Thoracic aorta (tissue), 2 donors: ENCODE data around the gene RAN. TPM values are rescaled to one million over a fixed set of nuclear protein-coding genes. Genes with fewer than 3 reads are reported as not detected.

ENCODE experiments used
- ATAC-seq: fragments of 150-250 bp; one replicate; pipeline ENCODE4 v1.8.0; 2017; ENCODE audit warnings: low read depth; ENCODE audit not compliant: insufficient number of reproducible peaks, low FRiP score
- DNase-seq: peaks from one replicate; pipeline ENCODE4 v3.0.0-alpha.2; 2020; ENCODE audit warnings: low spot score
- H3K27ac ChIP-seq, 2 donors: fragments of 200-600 bp; sonication (generic); 1 replicate in 1 of 2; 2 replicates in 1 of 2; pipeline ENCODE4 v1.5.1; 2016; ENCODE audit warnings: mild to moderate bottlenecking in 2 of 2, moderate library complexity in 2 of 2
- H3K27me3 ChIP-seq: fragments of 200-600 bp; sonication (generic); replicated peaks from 2 replicates; pipeline ENCODE4 v1.6.0; 2016; ENCODE audit warnings: mild to moderate bottlenecking; ENCODE audit not compliant: insufficient read depth
- H3K36me3 ChIP-seq: fragments of 200-600 bp; sonication (generic); one replicate; pipeline ENCODE4 v1.5.1; 2016
- H3K4me1 ChIP-seq, 2 donors: fragments of 200-600 bp; sonication (generic); 1 replicate in 1 of 2; 2 replicates in 1 of 2; pipeline versions ENCODE4 v1.5.1 to v1.6.0; 2016; ENCODE audit warnings: low read depth in 2 of 2, mild to moderate bottlenecking in 1 of 2; ENCODE audit not compliant: control insufficient read depth in 1 of 2
- H3K4me3 ChIP-seq: fragments of 200-600 bp; sonication (generic); 2 replicates; pipeline ENCODE4 v1.5.1; 2016; ENCODE audit warnings: mild to moderate bottlenecking
- H3K9me3 ChIP-seq: fragments of 200-600 bp; sonication (generic); 2 replicates; pipeline ENCODE4 v1.5.1; 2016
- total RNA-seq, 2 donors: library from RNA; depleted of rRNA; stranded (reverse); fragments of >200 nt; gene quantifications; one replicate each; pipeline versions ENCODE4 v1.1.0 to v1.2.3, GENCODE V29; 2016
- TF ChIP-seq, protein P1 (sequence below): fragments of 200-600 bp; sonication (generic); IDR thresholded peaks from one replicate; pipeline ENCODE4 v1.5.1; 2019; ENCODE audit warnings: antibody characterized with exemption

RAN gene
- total RNA-seq, 2 donors from 2014 or later, result 120 to 168 TPM

- peaks cover 3% of the 10 kb centered on the region for H3K9me3 ChIP-seq
- no peak for ATAC-seq
- no peaks in the 10 kb centered on the region for H3K27me3 ChIP-seq
- H3K27ac ChIP-seq, result no peak overlapping the region
- no peaks in the 10 kb centered on the region for H3K4me1 ChIP-seq
- no peak overlapping the region for H3K4me3 ChIP-seq
- DNase-seq, result no peak
- H3K36me3 ChIP-seq, result no peaks in the 10 kb centered on the region
- TF ChIP-seq, protein P1, sequence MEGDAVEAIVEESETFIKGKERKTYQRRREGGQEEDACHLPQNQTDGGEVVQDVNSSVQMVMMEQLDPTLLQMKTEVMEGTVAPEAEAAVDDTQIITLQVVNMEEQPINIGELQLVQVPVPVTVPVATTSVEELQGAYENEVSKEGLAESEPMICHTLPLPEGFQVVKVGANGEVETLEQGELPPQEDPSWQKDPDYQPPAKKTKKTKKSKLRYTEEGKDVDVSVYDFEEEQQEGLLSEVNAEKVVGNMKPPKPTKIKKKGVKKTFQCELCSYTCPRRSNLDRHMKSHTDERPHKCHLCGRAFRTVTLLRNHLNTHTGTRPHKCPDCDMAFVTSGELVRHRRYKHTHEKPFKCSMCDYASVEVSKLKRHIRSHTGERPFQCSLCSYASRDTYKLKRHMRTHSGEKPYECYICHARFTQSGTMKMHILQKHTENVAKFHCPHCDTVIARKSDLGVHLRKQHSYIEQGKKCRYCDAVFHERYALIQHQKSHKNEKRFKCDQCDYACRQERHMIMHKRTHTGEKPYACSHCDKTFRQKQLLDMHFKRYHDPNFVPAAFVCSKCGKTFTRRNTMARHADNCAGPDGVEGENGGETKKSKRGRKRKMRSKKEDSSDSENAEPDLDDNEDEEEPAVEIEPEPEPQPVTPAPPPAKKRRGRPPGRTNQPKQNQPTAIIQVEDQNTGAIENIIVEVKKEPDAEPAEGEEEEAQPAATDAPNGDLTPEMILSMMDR, result no peak
Observed at GRCh38 chr12:130925666-130926015, 53.8 kb downstream of the RAN start.

Other genes starting within 250 kb of the RAN start
- under 1 TPM; 0.54 to 0.92 TPM for gene RIMBP2, start 155.8 kb upstream of the RAN start, total RNA-seq
- gene STX2, start 32.8 kb upstream of the RAN start, total RNA-seq, result 10 to 100 TPM; 27.3 to 27.9 TPM
- gene ADGRD1, start 81.8 kb downstream of the RAN start, total RNA-seq, result 10 to 100 TPM; 21.3 to 37.0 TPM